Testis (tissue), 3 donors: ENCODE results near the gene MAT2A. TPM values are rescaled to one million over a fixed set of nuclear protein-coding genes. Genes with fewer than 3 reads are reported as not detected.

ENCODE experiments used
- DNase-seq: peaks from one replicate; pipeline ENCODE4 v3.0.0-alpha.2; 2019
- H3K27ac ChIP-seq, 2 donors: fragments of 200-600 bp; sonication (generic); one replicate each; pipeline ENCODE4 v1.5.1; 2019
- H3K27me3 ChIP-seq: fragments of 200-600 bp; sonication (generic); one replicate; pipeline ENCODE4 v1.5.1; 2019
- H3K36me3 ChIP-seq: fragments of 200-600 bp; sonication (generic); one replicate; pipeline ENCODE4 v1.5.1; 2017; ENCODE audit warnings: low read depth; ENCODE audit errors: missing control alignments
- H3K4me1 ChIP-seq: fragments of 200-600 bp; sonication (generic); one replicate; pipeline ENCODE4 v1.5.1; 2019
- H3K4me3 ChIP-seq, 2 donors: fragments of 200-600 bp; sonication (generic); one replicate each; pipeline ENCODE4 v1.5.1; 2017 to 2019
- H3K9me3 ChIP-seq: fragments of 200-600 bp; sonication (generic); one replicate; pipeline ENCODE4 v1.5.1; 2017
- POLR2A ChIP-seq: fragments of 450-650 bp; IDR thresholded peaks from one replicate; pipeline ENCODE4 v1.6.1; 2017; ENCODE audit warnings: antibody characterized with exemption, mild to moderate bottlenecking, moderate library complexity
- whole genome bisulfite sequencing, 2 donors: methylation state at CpG; one replicate each; pipeline ENCODE4 v1.1.5; 2018; 5-methylcytosine and 5-hydroxymethylcytosine counted together
- intact Hi-C: fragments of 100-400 bp; cut with DNase I; formaldehyde crosslinking; loops from one replicate; pipeline ENCODE4 v1.15.1; 2023; ENCODE audit warnings: low total_unique reads
- polyA plus RNA-seq: library from polyadenylated mRNA; stranded (reverse); fragments of 350-450 nt; fragmentation: Illumina TruSeq; extraction: RNeasy Lipid Tissue Mini Kit (QIAGEN cat#74804); gene quantifications from one replicate; pipeline ENCODE4 v1.2.3, GENCODE V29; 2014; ENCODE audit warnings: low read depth, low replicate concordance; ENCODE audit not compliant: insufficient read depth
- total RNA-seq, 2 donors: library from RNA; depleted of rRNA; stranded (reverse); fragments of >200 nt; gene quantifications; one replicate each; pipeline ENCODE4 v1.2.3, GENCODE V29; 2016
- TF ChIP-seq, protein P1 (sequence below), 3 experiments: fragments of 450-650 bp in 2 of 3; fragments of 200-600 bp in 1 of 3; sonication (generic) in 1 of 3; IDR thresholded peaks; one replicate each; pipeline ENCODE4 v1.5.1; 2016 to 2019; ENCODE audit warnings: antibody characterized with exemption in 3 of 3, mild to moderate bottlenecking in 2 of 3, moderate library complexity in 1 of 3

MAT2A gene
- total and polyA plus RNA-seq, 3 donors from 2014 or later: 198 to 268 (median 219) TPM

DNA sequence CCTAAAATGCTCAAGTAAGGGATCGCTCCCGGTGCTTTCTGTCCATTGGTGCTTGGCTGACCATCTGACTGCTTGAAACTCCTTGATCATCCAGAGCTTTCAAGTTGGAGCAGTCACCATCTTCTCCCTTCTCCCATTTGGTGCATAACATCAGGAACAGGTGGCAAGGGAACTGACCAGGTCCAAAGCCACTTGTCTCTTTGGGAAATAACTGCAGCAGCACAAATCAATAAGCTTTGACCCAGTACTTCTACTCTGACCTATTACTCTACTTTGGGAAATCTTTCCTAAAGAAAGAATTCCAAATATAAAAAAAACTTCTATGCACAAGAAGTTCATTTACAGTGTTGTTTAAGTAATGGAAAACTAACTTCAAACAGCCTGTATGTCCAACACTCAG, 10.6 kb upstream of the MAT2A start:
- Histone ChIP-seq H3K27me3 (no peaks in the 10 kb centered on the region), H3K4me3 (no peak overlapping the region), H3K4me1 (peaks cover 19% of the 10 kb centered on the region), H3K36me3 (no peaks in the 10 kb centered on the region), H3K27ac (no peak overlapping the region), H3K9me3 (no peaks in the 10 kb centered on the region)
- 88 to 92% methylated on average over 2 of the region's 2 CpGs for WGBS, 2 donors
- intact Hi-C loops: no loop called here
- TF ChIP-seq, protein P1, sequence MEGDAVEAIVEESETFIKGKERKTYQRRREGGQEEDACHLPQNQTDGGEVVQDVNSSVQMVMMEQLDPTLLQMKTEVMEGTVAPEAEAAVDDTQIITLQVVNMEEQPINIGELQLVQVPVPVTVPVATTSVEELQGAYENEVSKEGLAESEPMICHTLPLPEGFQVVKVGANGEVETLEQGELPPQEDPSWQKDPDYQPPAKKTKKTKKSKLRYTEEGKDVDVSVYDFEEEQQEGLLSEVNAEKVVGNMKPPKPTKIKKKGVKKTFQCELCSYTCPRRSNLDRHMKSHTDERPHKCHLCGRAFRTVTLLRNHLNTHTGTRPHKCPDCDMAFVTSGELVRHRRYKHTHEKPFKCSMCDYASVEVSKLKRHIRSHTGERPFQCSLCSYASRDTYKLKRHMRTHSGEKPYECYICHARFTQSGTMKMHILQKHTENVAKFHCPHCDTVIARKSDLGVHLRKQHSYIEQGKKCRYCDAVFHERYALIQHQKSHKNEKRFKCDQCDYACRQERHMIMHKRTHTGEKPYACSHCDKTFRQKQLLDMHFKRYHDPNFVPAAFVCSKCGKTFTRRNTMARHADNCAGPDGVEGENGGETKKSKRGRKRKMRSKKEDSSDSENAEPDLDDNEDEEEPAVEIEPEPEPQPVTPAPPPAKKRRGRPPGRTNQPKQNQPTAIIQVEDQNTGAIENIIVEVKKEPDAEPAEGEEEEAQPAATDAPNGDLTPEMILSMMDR (IDR thresholded peaks at IDR 0.05): no peak
- TF ChIP-seq POLR2A: no peak
- no peak for DNase-seq

DNA sequence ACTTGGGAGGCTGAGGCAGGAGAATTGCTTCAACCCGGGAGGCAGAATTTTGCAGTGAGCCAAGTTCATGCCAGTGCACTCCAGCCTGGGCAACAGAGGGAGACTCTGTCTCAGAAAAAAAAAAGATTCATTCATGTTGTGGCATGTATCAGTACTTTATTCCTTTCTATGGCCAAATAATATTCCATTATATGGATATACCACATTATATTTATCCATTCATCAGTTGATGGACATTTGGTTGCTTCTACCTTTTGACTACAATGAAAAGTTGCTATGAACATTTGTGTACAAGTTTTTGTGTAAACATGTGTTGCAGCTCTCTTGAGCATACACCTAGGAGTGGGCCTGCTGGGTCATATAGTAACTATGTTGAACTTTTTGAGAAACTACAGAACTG, 9.2 kb upstream of the MAT2A start:
- TF ChIP-seq POLR2A: no peak
- TF ChIP-seq, protein P1 (IDR thresholded peaks at IDR 0.05): no peak

GRCh38 chr2:85531589-85531988, 7.4 kb upstream of the MAT2A start:
- Histone ChIP-seq H3K27me3 (no peaks in the 10 kb centered on the region), H3K4me3 (no peak overlapping the region), H3K27ac (no peak overlapping the region), H3K4me1 (no peaks in the 10 kb centered on the region), H3K36me3 (no peaks in the 10 kb centered on the region), H3K9me3 (no peaks in the 10 kb centered on the region)
- 45 to 93% methylated on average over 2 of the region's 2 CpGs for WGBS, 2 donors
- TF ChIP-seq POLR2A: no peak
- TF ChIP-seq, protein P1 (IDR thresholded peaks at IDR 0.05): no peak
- intact Hi-C loops: no loop called here
- no peak for DNase-seq

More for the DNA sequence above, 9.2 kb upstream of the MAT2A start:
- no peak for DNase-seq
- WGBS, 2 donors: 96 to 100% methylated on average over 1 of the region's 1 CpG
- Histone ChIP-seq H3K4me3 (no peak overlapping the region), H3K36me3 (no peaks in the 10 kb centered on the region), H3K4me1 (peaks cover 7% of the 10 kb centered on the region), H3K9me3 (no peaks in the 10 kb centered on the region), H3K27ac (no peak overlapping the region), H3K27me3 (no peaks in the 10 kb centered on the region)
- intact Hi-C loops: no loop called here

DNA sequence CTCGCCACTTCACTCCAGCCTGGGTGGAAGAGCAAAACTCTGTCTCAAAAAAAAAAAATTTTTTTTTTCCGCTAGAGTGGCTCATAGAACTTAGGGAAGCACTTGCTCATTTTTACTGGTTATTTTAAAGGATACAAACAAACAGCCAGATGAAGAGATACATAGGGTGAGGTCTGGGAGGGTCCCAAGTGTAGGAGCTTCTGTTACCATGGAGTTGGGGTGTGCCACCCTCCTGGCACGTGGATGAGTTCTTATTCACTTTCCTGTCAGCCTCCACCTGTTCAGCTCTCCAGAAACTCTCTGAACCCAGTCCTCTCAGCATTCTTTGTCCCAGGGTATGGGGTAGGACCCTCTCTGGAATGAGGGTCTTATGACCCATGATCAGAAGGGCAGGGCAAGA, 4.9 kb upstream of the MAT2A start:
- Histone ChIP-seq H3K27me3 (no peaks in the 10 kb centered on the region), H3K36me3 (no peaks in the 10 kb centered on the region), H3K27ac (no peak overlapping the region), H3K4me3 (no peak overlapping the region), H3K4me1 (peaks cover 12% of the 10 kb centered on the region), H3K9me3 (no peaks in the 10 kb centered on the region)
- intact Hi-C loops: no loop called here
- no peak for TF ChIP-seq POLR2A
- WGBS, 2 donors: 81% methylated on average over 3 of the region's 3 CpGs
- no peak for DNase-seq

- Histone ChIP-seq H3K27ac (peak overlapping the region in 1 of 2 donors; percentile 4), H3K4me1 (peaks cover 12% of the 10 kb centered on the region), H3K27me3 (no peaks in the 10 kb centered on the region), H3K9me3 (no peaks in the 10 kb centered on the region), H3K36me3 (no peaks in the 10 kb centered on the region), H3K4me3 (no peak overlapping the region)
- TF ChIP-seq POLR2A: no peak
- TF ChIP-seq, protein P1 (IDR thresholded peaks at IDR 0.05): no peak
- 65 to 69% methylated on average over 3 of the region's 3 CpGs for WGBS, 2 donors
- intact Hi-C loops: loop anchor here (5.0 kb wide), 1 partner anchor 98 kb away; no protein-coding TSS in a partner anchor
- no peak for DNase-seq
Observed at GRCh38 chr2:85534881-85535280, 4.1 kb upstream of the MAT2A start.
